ENCODE data around the gene TMEM59.
"Not testable (repeated sequence)": the region's sequence is repeated elsewhere in the genome, so short reads cannot be mapped to it uniquely, and the experiment has no call there.

Gene TMEM59

DNA sequence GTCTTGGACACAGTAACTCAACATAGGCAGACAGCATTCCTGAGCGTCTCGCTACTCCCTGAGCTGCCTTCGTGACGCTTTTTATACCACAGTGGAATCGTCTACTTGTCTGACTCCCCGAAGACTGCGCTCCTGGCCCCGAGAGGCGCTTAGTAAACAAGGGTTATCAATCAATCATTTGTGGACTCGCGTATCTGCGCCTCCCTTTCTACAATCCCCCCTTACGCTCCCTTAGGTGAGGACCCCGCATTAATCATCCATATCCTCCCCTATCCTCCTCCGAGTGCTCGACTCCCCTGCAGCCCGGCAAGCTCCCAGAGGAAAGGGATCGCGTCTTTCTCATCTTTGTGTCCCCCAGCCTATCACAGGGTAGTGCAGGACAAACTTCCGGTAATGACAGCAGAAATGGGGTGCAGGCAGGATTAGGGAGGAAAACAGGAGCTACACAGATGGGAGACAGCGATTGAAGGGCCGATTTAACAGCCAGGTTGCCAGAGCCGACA lies 522 bp downstream of the TMEM59 start:
- no peak for DNase-seq

DNA sequence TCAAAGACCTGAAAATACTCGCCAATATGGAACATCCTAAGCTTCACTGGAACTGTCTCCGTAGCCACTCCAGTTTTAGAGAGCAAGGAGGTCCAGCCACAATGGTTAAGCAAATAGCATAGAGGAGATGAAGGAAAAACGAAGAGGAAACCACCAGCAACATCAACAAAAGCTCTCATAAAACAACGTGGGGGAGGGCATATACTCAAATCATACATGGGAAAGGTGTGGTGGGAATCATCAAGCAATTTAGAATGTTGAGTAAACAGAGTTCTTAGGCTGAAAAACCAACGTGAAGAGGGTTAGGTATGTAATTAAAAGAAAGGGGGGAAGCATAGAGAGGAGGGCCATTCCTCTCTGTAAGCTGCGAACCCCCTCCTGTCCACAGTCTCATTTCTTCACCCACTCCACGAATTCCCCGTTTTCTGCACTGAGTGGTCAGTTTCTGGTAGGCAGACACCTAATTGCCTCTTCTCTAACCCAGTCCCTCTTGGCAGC lies 1.0 kb downstream of the TMEM59 start:
- DNase-seq = no peak

DNA sequence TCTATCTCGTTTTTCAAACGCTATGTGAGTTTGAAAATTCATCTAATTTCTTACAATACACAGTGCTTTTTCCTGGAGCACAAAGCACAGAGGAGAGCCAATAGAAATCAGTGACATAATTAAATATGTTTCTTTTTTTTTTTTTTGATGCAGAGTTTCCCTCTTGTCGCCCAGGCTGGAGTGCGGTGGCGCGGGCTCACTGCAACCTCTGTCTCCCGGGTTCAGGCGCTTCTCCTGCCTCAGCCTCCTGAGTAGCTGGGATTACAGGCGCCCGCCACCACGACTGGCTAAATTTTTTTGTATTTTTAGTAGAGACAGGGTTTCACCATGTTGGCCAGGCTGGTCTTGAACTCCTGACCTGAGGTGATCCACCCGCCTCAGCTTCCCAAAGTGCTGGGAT lies 2.6 kb downstream of the TMEM59 start:
- not testable (repeated sequence) for DNase-seq

DNA sequence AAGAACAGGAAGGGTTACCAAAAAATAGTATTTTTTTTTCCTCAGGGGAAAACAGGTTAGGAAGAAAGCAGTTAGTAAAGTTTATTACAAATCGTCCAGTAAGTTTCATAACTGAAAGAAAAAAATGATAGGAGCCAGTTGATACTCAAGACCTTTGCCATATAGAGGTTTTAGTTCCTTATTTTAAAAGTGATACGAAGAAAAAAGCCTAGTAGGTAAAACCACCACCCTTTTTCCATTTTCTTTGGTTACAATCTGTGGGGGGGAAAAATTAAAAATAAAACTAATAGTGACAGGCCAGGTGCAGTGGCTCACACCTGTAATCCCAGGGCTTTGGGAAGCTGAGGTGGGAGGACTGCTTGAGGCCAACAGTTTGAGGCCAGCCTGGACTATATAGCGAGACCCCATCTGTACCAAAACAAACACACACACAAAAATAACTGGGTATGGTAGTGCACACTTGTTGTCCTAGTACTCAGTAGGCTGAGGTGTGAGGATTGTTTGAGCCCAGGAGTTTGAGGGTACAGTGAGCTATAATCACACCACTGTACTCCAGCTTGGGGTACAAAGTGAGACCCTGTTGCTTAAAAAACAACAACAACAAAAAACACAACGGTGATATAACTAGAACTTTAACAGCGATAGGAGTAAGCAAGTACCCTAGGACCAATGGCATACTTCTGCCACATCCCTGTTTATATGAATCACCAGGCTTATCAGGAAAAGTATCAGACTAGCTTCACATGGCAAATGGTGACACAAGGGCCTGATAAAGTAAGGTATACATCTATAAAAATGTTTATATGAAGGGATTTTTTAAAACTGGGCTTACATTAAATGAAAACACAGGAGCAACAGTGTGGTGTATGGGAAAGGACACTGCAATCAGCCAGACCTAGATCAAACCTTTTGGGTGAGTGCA lies 5.4 kb downstream of the TMEM59 start:
- no peak for DNase-seq

DNA sequence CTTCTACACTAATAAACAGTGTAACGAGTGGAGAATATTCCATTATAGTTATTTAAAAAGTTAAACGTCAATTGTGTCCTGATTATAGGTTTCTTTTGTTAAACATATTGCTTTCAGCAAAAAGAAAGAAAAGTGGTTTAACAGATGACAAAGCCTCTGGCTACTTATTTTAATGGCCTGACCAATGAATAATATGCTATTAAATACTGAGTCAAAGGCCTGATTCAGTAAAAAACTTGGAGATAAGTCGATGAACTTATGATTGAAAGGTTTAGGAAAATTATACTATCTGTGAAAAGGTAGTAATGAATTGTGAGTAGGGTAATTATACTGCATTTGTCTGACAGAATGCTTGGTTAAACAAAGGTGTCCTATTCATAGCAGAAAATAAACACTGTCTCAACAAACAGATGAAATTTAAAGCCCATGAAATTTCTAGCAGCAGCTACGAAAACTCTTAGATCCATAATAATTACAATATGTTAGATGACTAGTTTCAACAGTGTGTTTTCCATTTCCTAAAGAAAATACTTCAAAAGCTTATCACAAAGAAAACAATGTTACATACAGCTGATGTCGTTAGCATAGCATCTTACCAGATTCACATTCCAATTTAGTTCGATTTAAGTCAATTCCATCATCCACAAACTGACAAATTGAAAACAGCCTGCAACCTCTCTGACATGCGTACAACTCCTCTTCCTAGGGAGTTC lies 6.2 kb downstream of the TMEM59 start:
- peak; percentile 88 for DNase-seq

DNA sequence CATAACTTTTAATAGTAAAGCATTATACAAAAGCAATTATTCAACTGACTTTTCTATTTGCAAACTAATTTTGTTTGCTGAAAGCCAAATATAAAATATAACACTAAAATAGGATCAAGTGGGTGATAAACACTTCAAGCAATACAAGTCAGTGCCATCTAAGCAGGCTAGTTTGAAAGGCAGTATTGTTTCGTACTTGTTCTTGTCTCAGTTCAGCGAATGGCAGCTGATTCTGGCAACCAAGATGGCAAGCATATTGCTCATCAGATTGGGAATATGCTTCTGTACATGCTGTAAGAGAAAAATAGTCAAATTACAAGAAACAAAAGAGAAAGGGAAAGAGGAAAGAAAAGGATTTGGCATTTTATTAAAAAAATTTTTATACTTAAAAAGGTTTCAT lies 7.5 kb downstream of the TMEM59 start:
- DNase-seq = no peak

DNA sequence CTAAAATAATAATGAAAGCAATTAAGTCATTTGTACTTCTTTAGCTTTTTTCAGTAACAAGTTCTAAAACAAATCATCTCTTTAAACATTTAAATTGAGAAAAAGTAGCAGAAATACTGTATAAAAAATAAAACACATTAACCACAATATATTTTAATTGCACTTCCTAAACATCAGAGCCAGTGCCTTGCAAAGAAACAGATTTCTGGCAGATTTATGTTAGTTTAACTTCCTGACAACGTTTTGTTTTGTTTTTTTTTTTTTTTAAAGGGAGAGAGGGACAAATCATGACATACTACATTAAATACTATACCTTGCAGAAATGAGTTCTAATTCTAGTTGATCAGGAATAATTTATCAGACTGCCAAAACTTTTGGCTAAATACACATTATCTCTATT lies 11.2 kb downstream of the TMEM59 start:
- DNase-seq = no peak

DNA sequence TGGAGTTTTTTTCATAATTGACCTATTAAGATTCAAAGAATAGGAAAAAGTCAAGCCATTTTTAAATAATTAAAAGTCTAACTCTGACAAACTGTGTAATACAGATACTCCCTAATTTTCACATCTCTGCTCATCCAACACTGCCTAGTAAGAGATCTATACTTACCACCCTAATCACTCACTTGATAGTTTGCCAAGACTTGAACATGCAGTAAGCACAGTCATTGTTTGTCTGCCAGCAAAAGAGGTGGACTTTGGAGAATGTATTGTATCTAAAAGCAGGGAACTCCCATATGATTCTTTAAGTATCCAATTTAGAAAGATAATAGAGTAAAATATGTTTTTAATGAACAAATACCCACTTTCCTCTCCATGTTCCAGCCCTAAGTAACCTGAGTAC lies 15.5 kb downstream of the TMEM59 start:
- peak; percentile 15 for DNase-seq

DNA sequence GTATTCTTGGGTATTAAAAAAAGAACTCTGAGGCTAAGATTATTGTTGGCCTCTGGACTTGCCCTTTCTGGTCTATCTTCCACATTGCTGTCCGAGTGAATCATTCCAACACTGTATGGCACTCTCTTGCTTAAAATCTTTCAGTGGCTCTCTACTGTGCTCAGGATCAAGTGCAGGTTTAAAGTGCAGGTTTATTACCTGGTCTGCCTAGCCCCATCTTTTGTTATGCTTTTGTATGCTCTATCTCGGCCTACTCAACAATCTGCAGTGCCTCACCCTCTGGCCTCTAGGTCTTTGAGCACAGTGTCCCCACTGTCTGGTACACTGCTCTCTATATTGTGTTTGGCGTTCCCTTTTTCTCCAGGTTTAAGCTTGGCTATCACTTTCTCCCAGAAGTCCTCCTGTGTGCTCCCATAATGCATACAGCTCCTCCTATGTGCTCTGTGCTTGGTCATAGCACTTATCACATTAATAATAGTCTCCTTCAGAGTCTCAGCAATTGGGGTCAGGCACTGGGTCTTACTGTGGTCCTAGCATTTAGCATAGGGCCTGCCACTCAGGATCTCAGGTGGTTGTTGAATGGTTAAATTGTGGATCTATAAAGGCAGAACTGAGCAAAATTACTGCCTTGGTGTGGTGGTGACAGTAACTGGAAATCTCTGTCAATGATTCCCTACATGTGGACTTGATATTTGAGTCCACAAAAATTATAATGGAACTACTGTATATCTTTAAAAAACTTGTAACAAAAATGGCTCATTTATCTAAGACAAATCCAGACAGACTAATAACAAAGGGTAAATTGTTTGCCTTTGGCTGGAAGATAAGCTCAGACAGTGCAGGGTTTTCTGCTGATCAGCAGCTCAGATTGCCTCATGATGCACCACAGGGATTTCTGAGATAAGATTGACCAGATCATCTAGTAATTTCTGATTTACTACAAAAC lies 24.4 kb downstream of the TMEM59 start:
- DNase-seq = peak; percentile 55

DNA sequence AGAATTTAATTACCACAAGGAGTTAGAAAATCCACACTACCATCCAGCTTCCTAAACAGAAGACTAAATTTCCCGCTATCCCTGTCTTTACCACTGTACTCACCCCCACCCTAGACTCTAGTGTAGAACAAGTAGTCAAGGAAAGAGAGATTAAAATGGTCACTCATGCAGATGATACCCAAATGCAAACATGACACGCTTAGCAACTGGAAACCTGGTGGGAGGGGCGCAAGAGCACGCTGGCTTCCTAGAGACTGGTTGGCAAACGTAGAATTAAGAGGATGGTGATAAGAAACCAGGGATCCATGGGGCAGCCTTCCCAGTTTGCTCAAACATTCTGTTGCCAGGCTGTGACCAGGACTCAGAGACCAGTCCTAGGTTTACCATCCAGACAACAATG lies 25.2 kb downstream of the TMEM59 start:
- no peak for DNase-seq

DNA sequence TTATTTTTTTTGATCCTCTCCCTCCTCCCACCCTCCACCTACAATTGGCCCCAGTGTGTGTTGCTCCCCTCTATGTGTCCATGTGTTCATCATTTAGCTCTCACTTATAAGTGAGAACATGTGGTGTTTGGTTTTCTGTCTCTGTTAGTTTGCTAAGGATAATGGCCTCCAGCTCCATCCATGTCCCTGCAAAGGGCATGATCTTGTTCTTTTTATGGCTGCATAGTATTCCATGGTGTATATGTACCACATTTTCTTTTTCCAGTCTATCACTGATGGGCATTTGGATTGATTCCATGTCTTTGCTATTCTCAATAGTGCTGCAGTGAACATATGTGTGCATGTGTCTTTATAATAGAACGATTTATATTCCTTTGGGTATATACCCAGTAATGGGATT lies 28.2 kb downstream of the TMEM59 start:
- not testable (repeated sequence) for DNase-seq

DNA sequence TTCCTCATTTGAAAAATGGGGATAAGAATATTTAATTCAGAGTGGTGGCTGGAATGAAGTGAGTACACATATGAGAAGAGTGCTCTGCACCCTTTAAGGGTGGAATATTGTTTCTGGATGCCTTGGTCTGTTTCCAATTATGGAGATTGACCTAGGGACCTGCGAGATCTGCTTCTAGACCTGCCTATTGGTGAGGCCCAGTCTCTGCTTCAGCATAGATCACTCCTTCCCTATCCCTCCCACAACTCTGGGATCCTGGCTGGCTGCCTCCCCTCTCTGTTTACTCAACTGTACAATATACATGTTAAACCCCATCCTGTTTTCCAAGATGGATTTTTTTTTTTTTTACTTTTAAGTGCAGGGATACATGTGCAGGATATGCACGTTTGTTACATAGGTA lies 28.6 kb downstream of the TMEM59 start:
- DNase-seq = no peak

DNA sequence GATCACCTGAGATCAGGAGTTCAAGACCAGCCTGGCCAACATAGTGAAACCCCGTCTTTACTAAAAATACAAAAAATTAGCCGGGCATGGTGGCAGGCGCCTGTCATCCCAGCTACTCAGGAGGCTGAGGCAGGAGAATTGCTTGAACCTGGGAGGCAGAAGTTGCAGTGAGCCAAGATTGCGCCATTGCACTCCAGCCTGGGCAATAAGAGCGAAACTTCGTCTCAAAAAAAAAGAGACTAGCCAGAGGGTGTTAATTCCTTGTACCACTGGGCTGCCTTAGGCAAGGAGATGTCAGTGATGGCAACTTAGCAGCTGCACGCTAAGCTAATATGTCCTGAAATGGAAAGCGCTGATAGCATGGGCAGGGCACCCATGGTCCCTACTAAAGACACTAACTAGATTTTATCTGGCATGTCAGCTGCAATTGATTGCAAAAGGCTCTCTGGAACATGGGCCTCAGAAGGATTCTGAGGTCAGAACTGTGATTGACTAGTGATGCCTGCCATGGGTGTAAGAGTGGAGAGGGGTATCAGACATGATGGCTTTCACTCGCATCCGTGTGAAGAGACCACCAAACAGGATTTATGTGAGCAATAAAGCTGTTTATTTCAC lies 33.3 kb downstream of the TMEM59 start:
- DNase-seq = not testable (repeated sequence)

DNA sequence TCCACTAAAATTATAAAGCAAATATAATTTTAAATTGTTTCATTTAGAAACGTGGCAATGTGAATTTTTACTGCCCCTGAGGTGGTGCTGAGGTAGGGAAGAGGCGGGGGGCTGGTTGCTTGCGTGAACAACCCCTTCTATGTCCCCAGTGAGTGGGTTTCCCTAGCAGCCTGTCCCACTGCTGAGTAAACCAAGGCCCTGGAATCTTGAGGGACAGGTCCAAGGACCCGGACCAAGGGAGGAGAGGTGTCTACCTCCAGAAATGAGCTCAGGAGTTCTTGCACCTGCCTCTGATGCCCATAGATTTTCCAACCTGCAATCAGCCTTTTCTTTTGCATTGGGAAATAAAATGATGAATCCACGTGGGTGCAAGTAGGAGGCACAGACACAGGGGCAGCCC lies 34.4 kb downstream of the TMEM59 start:
- DNase-seq = no peak

DNA sequence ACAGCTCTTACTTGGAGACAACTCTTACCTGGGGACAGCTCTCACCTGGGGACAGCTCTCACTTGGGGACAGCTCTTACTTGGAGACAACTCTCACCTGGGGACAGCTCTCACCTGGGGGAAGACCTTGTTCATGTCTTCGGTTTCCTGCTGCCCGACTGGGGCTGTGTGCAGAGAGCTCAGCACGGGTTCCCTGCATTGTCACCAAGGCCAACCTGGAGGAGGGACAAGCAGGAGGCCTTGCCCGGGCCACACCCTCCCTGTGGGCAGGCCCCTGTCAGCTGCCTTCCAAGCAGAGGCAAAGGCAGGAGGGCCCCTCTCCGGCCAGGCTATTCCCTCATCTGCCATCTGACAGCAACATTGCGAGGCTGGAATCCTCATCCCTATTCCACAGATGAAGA lies 35.0 kb downstream of the TMEM59 start, which contains the start of gene LDLRAD1:
Gene LDLRAD1, minus strand, starts transcription at position 208 of the 400 bp plus-strand sequence. Its CDS starts 74 bp downstream, at position 134.
- DNase-seq = no peak

DNA sequence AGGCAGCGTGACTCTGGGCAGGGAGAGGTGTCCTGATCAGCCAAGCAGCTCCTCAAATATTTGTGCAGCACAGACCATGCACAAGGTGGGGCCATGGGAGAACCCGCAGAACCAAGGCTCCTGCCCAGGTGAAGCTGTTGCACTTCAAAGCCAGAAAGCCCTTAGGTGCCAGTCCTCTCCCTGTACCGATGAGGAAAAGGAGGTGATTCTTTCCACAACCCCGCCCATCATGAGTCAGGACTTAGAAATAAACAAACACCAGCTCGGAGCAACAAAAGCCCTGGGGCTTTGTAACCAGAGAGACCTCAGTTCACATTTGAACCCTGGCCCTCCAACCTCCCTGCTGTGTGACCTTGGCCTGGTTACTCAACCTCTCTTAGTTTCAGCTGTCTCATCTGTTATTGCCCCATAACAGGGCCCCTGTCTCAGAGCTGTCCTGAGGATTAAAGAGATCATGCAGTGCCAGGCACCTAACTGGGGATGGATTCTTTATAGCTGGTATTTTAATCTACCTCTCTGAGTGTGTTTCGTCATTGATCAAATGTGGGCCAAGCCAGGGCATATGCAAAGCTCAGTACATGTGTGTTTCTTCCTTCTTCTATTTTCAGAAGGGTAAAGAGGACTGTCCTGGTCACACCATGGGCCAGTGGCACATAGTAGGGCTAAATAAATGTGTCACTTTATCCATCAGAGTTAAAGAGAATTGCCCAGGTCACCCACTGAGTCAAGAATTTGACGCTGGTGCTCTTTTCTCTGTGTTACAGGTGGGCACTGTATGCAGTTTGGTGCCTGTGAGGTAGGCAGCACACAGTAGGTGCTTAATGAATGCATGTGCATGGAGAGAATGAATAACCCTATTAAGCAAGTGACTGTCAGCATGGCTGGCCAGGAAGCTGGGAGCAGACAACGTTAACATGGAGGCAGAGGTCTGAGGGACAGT lies 36.4 kb downstream of the TMEM59 start:
- no peak for DNase-seq

DNA sequence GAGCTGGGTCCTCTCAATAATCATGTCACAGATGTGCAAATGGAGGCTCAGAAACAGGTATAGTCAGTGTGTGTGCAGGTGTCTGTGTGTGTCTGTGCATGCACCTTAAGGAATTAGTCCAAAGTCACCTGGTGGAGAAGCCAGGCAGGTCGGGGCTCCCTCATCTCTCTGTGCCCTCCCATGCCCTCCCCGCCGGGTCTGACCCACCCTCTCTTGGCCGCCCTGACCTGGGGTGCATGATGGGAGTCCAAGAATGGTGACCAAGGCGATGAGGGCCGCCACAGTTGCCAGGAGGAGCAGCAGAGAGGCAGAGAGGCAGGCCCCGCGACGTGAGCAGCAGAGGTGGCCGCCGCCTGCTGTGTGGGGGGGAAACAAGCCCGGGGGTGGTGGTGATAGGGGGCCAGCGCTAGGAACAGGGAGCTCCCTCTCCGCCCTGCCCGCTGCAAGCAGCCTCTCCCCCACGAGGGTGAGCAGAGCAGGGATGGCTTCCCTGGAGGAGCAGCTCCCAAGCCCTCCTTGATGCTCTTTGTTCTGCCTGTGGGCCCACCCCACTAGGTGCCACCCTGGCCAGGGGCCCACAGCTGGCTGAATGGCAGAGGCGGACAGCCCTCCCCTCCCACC lies 38.9 kb downstream of the TMEM59 start:
- DNase-seq = no peak

DNA sequence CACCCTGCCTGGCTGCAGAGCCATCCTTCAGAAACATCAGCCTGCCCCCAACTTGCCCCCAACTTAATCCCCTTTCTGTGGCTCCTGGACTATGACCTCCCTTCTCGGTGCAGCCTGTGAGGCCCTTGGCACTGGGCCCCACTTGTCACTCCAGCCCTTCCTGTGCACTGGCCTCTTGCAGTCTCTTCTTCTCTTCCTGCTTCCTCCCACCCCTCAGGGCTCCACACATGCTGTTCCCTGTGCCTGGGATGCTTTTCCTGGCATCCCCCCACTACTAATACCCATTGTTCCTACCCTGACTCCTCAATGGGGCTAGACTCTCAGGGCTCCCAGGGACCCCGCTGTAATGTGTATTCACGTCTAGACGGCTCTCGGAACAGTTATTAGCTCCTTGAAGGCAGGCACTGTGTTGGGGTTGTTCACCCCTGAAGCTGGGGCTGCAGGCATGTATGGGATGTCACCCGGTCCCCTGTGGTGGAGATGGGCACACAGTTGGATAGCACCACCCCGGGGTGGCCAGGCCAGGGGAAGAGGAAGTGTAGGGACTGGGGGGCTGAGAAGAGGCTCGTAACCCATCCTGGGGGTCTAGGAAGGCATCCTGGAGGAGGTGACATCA lies 39.5 kb downstream of the TMEM59 start:
- DNase-seq = no peak

DNA sequence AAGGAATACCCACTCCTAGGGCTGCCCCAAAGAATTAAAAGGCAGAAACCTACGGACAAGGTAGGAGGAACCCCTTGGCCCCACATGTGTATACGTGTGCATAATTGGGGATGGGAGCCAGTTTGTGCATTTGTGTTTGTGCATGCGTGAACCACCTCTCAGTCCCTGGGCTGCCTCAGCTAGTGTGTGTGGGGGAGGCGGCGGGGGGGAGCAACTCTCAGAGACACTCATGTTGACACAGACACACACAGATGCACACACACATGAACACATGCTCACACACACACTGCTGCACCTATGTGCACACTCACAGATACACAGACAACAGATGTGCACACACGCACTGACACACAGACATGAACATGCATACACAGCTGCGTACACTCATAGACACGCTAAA lies 40.1 kb downstream of the TMEM59 start:
- no peak for DNase-seq

DNA sequence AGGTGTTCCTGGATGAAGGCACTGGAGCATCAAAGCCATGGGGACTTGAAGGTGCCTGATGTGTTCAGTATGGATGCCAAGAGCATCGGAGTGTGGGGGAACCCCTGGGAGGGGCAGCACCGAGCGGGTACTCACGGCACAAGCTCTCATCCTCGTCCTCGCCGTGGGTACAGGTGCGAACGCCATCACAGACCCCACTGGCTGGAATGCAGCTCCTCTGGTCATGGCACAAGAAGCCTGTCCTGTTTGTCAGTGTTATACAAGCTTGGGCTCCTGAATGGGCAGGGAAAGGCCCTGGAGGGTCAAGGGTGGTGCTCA lies 41.0 kb downstream of the TMEM59 start:
- no peak for DNase-seq

Measured in NCI-H2227 treated with DMSO at 0.1 percent for 48 hours (cell line).